ENCODE measurements around the gene KIAA0930. TPM values are rescaled to one million over a fixed set of nuclear protein-coding genes. Genes with fewer than 3 reads are reported as not detected.
A peak's percentile ranks its signal among the peaks of the same experiment; 100 is the strongest.

The KIAA0930 gene
- polyA plus RNA-seq, 3 donors, result 19.8 to 28.2 (median 25.6) TPM

- DNase-seq, result no peak
These were observed 17.2 kb downstream of the KIAA0930 start for GRCh38 chr22:45223304-45224117.

GRCh38 chr22:45221201-45221600 is 19.5 kb downstream of the KIAA0930 start:
- no peak for DNase-seq

DNA sequence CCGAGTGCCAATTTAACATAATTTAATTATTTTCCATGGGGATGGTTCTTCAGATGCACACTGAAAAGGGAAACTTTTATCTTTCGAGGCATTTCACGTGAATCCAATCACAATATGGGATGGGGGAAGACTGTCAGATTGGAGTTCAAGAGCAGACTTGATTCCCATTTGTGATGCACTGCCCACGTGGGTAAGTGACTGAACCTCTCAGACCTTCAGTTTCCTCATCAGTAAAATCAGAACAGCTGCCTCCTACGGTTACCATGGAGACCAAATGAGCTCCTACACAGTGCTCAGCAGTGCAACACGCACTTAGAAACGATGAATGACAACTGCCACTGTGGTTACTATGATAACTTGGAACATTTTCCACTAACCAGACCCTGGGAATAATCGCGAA is 21.7 kb downstream of the KIAA0930 start:
- no peak for DNase-seq

DNA sequence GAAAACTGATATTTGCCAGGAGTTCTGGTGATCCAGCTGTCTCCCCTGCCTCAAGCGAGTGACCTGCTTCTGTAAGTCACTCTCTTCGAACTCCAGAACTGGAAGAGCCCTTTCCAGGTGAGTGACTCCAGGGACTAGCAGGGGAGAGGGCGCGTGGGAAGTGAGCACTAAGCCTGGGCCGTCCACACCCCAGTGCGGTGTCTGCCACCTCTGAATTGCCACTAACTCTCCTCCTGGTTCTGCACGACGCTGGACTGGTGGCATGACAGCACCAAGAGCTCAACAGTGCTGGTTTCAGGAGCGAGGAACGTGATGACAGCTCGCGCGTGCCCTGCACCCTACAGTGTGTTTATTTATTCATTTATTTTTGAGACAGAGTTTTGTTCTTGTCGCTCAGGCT is 22.9 kb downstream of the KIAA0930 start:
- DNase-seq, result no peak

DNA sequence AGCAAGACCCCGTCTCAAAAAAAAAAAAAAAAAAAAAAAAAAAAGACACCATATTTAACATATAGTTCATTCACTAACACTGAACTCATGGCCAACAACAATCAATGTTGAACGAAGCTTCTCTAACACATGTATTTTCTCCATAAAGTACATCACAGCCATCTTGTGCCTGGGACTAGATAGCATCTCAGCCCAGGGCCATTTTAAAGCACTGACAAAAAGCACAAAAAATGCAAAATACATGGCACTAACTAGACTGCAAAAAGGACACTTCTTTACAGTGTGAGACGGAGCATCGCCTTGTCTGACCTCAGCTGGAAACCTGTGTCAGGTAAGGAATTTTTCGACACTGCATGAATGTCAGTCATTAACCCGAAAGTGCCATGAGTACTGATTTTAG is 23.3 kb downstream of the KIAA0930 start:
- DNase-seq, result no peak

GRCh38 chr22:45216133-45217003 is 24.3 kb downstream of the KIAA0930 start:
- peak; percentile 42 for DNase-seq

- DNase-seq, result no peak
These were observed 27.5 kb downstream of the KIAA0930 start for GRCh38 chr22:45212992-45213751.

DNA sequence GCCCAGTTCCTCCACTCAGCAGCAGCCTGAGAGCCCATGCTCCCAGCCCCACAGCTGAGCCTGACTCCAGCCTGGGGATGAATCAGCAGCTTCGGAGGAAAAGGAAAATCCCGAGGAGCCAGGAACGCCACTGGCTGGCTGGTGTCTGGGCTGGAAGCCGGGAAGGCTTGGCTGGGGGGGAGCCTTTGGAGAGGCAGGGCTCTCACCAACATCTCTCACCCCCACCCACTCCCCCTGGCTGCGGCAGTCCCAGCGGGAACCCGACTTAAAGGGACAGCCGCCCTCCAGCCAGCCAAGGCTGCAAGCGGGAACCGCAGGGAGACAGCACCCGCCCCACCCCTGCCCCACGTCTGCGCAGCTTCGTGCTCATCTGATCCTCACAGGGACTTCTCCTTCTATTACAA is 28.4 kb downstream of the KIAA0930 start:
- DNase-seq, result peak; percentile 43

GRCh38 chr22:45211848-45212247 is 28.8 kb downstream of the KIAA0930 start:
- DNase-seq, result no peak

DNA sequence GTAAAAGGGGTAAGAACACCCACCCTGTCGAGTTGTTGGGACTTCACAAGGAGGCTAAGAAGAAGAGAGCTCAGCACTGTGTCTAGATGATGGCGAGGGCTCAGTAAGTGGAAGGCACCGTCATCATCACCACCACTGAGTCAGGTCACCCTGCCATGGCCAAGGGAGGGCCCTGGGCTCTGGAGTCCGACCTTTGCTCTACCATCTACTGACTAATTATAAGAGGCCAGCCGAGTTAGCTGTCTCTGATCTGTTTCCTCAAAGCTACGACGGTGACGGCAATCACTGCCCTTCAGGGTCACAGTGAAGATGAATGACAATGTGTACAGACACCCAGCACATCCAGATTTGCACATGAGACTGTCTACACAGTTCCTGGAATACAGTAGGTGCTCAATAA is 29.3 kb downstream of the KIAA0930 start:
- no peak for DNase-seq

DNA sequence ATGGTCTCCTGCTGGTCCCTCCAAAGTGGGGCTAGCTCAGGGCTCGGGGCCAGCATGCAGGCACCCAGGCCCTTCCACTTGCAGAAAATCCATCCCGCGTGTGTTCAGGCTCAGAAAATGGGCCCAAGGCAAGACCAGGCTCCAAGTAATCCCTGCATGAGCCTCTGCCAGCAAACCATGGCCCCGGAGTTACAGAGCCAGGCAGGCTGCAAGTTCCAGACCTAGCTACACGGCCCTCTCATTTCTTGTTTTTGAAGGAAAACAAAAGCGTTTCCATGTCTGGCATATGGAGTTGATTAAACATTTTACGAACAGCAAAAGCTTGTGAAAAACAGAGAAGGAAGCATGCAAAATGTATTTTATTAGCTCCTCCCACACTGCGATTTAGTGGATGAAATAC is 29.7 kb downstream of the KIAA0930 start:
- DNase-seq, result no peak

GRCh38 chr22:45210577-45210976 is 30.1 kb downstream of the KIAA0930 start:
- no peak for DNase-seq

DNA sequence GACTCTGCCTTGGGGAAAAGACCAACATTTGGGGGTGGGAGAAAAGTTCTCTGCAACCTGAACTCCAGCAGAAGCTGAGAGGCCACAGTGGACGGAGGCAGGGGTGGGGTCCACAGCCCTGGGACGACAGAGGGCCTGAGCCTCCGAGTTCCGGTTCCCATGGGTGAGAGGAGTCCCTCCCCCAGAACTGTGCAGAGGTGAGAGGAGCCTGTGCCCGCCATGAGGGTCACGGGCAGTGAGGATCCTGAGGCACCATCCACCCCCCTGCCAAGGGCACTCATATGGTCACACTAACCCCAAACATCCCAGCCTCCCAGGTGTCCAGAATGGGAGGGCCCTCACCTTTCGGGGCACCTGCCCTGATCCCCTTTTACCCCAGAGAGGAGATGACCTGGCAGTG is 30.5 kb downstream of the KIAA0930 start:
- DNase-seq, result no peak

DNA sequence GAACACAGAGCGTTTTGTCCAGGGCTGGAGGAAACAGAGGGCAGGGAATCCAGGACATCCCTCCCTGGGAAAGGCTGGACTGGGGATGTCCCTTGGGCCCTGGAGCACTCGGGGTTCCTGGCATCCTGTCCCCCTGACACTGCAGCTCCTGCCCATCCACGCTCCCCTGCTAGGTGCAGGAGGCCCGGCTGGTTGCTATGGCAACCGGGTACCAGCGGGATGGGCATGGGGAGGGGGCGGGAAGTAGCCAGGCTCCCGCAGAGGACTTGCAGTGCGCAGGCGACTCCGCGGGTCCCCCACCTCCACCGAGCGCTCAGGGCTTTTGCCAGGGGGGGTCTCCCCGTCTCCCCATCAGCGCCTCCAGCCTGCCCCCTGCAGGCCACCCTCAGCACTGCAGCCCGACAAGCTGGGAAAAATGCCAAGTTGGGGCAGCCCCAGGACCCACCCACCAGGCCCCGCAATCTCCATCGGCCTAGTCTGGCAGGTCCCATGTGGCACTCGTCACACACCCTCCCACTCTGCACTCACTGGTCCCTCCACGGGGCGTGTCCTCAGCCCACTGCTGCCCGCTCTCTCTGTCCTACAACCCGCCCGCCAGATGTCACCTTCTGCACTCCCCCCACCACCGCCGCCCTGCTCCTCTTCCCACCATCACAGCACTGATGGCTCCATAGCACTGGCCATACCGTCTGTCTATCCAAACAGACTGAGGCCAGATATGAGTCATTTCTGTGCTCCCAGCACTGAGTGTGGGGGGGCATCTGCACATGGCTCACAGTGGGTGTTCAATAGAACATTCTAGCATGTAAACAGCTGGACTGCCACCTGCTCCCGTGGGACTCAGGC is 31.5 kb downstream of the KIAA0930 start:
- DNase-seq, result no peak

GRCh38 chr22:45208696-45208992 is 32.0 kb downstream of the KIAA0930 start:
- no peak for DNase-seq

DNA sequence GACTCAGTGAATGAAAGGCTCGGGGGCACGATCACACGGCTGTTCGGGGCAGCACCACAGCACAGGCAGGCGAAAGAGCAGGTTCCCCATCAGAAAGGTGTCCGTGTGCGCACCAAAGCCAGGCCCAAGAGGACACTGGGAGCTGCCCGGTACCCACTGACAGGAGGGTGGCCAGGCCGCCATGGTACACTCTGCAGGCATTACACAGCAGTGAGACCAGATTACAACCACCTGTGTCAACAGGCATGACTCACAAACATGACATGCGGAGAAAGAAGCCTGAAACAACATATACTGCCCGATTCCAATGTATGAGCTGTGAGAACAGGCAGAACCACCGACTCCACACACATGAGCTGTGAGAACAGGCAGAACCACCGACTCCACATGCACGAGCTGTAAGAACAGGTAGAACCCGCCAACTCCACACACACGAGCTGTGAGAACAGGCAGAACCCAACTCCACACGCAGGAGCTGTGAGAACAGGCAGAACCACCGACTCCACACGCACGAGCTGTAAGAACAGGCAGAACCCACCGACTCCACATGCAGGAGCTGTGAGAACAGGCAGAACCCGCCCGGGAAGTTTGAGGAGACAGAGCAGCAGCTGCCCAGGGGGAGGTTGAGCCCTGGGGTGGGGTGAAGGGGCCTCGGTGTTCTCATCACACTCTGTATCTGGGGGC is 32.6 kb downstream of the KIAA0930 start:
- DNase-seq, result no peak

DNA sequence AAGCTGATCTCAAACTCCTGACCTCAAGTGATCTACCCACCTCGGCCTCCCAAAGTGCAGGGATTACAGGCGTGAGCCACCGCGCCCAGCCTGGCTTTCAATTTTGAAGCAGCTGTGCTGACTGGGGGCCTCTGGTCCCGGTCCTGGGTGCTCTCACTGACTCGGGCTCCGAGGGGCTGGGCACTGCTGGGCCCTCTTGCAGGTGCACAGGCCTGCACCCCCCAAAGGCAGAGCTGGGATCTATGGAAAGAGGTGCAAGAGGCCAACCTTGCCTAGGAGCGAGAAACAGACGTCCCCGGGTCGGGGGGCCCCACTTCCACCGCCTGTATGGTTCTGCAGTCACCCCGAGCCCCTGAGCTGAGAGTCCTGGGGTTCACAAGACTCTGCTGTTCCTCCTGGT is 33.2 kb downstream of the KIAA0930 start:
- DNase-seq, result no peak

DNA sequence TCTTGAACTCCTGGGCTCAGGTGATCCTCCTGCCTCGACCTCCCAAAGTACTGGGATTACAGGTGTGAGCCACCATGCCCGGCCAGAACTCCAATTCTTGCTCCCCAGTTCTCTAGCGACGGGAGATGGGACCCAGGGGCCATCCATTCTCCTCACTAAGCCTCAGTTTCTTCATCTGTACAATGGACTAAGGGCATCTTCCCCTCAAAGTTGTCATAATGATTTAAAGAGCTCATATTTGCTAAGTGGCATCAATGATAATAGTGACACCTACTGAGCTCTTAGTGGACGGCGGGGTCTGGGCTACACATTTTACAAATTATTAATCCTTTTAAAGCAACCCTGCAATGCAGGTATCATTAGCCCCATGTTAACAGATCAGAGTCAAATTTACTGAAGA is 34.5 kb downstream of the KIAA0930 start:
- no peak for DNase-seq

DNA sequence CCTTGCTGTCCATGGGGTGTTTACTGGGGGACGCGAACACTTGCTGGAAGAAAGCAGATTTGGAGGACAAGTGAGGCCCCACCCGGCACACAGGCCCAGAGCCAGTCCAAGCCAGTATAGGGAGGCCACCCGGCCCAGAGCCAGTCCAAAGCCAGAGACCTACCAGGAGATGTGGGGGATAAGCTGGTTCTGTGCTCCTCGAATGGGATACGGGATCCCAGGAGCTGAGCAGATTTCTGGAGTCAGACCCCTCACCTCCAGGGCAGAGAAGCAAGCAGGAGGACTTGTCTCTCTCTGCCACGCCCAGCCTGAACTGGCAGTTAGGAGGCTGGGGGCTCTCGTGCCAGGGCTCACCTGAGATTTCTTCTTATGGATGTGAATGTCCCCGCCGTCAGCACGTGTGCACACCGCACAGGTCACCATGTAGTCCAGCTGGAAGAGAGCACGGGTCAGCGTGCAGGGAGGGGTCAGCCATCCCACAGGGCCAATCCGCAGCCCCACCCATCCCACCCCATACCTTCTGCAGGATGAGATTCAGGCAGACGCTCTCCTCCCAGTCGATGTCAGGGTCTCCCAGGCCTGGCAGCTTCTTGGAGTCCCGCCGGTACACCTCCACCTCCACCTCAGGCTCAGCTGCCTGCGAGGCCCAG is 35.3 kb downstream of the KIAA0930 start:
- DNase-seq, result no peak

DNA sequence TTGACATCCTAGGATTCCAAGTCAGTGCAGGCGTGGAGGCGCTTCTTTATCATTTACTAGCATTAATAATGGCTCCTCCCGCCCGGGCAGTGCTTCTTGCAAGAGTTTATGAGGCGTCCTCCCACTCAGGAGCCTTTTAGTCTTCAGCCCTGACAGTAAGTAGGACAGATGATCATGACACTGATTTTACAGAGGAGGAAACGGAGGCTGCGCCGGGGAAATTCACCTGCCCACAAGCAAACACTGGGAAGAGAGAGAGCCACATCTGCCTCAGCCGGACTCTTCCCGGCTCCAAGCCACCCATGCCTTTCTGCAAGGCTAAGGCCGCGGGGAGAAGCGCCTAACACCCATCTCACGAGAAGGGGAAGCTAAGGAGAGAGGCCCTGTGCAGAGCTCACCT is 35.9 kb downstream of the KIAA0930 start:
- no peak for DNase-seq

- DNase-seq, result no peak
These were observed 36.5 kb downstream of the KIAA0930 start for GRCh38 chr22:45204241-45204640.
